HEK293 (cell line): ENCODE measurements around the gene ELK4.

Source experiments
- TCF7L2 ChIP-seq: IDR thresholded peaks from 2 replicates; pipeline ENCODE4 v1.6.1; 2011; ENCODE audit warnings: low read depth, mild to moderate bottlenecking, inconsistent platforms, low read length, moderate library complexity, borderline replicate concordance
- ZBTB20 ChIP-seq: fragments of 450-650 bp; formaldehyde crosslinking; IDR thresholded peaks from 2 replicates; pipeline ENCODE4 v1.5.1; 2016; ENCODE audit warnings: missing biosample characterization, missing genetic modification characterization
- ZFP3 ChIP-seq: fragments of 450-650 bp; formaldehyde crosslinking; IDR thresholded peaks from 2 replicates; pipeline ENCODE4 v1.5.1; 2016; ENCODE audit warnings: low read depth, missing biosample characterization, missing genetic modification characterization
- TF ChIP-seq, protein P1 (sequence below): fragments of 450-650 bp; formaldehyde crosslinking; IDR thresholded peaks from 2 replicates; pipeline ENCODE4 v1.5.1; 2016; ENCODE audit warnings: missing biosample characterization, missing genetic modification characterization
- TF ChIP-seq, protein P2 (sequence below): fragments of 450-650 bp; formaldehyde crosslinking; IDR thresholded peaks from 2 replicates; pipeline ENCODE4 v1.5.1; 2016; ENCODE audit warnings: missing biosample characterization, missing genetic modification characterization
- TF ChIP-seq, protein P3 (sequence below): fragments of 450-650 bp; formaldehyde crosslinking; IDR thresholded peaks from 2 replicates; pipeline ENCODE4 v1.5.1; 2016; ENCODE audit warnings: missing biosample characterization, missing genetic modification characterization

DNA sequence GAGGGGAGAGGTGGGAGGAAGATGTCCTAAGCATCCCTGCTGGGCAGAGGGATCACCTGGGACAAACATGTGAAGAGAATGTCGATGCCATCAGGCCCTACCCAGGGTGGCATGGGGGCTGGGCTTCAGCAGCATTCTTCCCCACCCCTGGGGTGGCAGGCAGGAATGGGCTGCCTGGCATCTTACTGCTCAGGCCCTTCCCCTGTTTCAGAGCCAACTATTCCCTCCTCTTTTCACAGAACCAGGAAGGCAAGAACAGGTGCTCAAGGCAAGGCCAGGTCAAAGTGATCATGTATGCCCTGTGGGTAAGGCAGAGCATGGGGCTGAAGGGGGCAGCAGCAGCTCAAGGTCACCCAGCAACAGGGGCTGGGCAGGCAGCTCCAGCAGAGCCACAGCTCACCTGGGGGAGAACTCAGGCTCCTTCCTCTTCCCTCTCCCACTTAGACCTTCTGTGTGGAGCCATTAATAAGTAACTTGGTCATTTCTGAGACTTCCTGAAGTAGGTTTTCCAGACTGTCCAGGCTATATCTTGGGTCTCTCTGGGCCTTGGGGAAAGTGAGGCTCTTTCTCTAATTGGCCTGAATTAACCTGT, 56.4 kb downstream of the ELK4 start:
- TF ChIP-seq, protein P1, sequence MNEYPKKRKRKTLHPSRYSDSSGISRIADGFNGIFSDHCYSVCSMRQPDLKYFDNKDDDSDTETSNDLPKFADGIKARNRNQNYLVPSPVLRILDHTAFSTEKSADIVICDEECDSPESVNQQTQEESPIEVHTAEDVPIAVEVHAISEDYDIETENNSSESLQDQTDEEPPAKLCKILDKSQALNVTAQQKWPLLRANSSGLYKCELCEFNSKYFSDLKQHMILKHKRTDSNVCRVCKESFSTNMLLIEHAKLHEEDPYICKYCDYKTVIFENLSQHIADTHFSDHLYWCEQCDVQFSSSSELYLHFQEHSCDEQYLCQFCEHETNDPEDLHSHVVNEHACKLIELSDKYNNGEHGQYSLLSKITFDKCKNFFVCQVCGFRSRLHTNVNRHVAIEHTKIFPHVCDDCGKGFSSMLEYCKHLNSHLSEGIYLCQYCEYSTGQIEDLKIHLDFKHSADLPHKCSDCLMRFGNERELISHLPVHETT, result no peak
- TF ChIP-seq, protein P2, sequence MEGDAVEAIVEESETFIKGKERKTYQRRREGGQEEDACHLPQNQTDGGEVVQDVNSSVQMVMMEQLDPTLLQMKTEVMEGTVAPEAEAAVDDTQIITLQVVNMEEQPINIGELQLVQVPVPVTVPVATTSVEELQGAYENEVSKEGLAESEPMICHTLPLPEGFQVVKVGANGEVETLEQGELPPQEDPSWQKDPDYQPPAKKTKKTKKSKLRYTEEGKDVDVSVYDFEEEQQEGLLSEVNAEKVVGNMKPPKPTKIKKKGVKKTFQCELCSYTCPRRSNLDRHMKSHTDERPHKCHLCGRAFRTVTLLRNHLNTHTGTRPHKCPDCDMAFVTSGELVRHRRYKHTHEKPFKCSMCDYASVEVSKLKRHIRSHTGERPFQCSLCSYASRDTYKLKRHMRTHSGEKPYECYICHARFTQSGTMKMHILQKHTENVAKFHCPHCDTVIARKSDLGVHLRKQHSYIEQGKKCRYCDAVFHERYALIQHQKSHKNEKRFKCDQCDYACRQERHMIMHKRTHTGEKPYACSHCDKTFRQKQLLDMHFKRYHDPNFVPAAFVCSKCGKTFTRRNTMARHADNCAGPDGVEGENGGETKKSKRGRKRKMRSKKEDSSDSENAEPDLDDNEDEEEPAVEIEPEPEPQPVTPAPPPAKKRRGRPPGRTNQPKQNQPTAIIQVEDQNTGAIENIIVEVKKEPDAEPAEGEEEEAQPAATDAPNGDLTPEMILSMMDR (tag by site-specific recombination), result no peak
- TF ChIP-seq TCF7L2 (no peak), ZBTB20 (tag by site-specific recombination) (no peak), ZFP3 (no peak)
- TF ChIP-seq, protein P3, sequence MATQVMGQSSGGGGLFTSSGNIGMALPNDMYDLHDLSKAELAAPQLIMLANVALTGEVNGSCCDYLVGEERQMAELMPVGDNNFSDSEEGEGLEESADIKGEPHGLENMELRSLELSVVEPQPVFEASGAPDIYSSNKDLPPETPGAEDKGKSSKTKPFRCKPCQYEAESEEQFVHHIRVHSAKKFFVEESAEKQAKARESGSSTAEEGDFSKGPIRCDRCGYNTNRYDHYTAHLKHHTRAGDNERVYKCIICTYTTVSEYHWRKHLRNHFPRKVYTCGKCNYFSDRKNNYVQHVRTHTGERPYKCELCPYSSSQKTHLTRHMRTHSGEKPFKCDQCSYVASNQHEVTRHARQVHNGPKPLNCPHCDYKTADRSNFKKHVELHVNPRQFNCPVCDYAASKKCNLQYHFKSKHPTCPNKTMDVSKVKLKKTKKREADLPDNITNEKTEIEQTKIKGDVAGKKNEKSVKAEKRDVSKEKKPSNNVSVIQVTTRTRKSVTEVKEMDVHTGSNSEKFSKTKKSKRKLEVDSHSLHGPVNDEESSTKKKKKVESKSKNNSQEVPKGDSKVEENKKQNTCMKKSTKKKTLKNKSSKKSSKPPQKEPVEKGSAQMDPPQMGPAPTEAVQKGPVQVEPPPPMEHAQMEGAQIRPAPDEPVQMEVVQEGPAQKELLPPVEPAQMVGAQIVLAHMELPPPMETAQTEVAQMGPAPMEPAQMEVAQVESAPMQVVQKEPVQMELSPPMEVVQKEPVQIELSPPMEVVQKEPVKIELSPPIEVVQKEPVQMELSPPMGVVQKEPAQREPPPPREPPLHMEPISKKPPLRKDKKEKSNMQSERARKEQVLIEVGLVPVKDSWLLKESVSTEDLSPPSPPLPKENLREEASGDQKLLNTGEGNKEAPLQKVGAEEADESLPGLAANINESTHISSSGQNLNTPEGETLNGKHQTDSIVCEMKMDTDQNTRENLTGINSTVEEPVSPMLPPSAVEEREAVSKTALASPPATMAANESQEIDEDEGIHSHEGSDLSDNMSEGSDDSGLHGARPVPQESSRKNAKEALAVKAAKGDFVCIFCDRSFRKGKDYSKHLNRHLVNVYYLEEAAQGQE, result no peak
